B cell (primary cell): Measurements from ENCODE around the gene PPIAL4G. TPM values are rescaled to one million over a fixed set of nuclear protein-coding genes. Genes with fewer than 3 reads are reported as not detected.
"Not testable (repeated sequence)": the region's sequence is repeated elsewhere in the genome, so short reads cannot be mapped to it uniquely, and the experiment has no call there.

Experiments
- ATAC-seq: fragments of 200-7000 bp; cut with Tn5 transposase; one replicate; pipeline ENCODE4 v1.10.0; 2021; ENCODE audit warnings: low read depth, mild to moderate bottlenecking, moderate number of reproducible peaks, moderate library complexity
- CTCF ChIA-PET: fragments of 350-600 bp; sonication (Branson Sonifier 250); formaldehyde crosslinking; loops from one replicate; lab custom pipeline; 2021; ENCODE audit warnings: antibody characterized with exemption, inconsistent platforms; lab: Charles Lee
- POLR2A ChIA-PET: fragments of 350-600 bp; sonication (Branson Sonifier 250); formaldehyde crosslinking; loops from one replicate; lab custom pipeline; 2021; ENCODE audit warnings: antibody characterized with exemption; lab: Charles Lee
- DNase-seq: peaks from one replicate; pipeline ENCODE4 v3.0.0; 2013
- H2AFZ ChIP-seq: 2 replicates; pipeline ENCODE4 v1.6.1; 2012; ENCODE audit warnings: mild to moderate bottlenecking, low read depth, low read length; ENCODE audit not compliant: insufficient read depth, poor library complexity, severe bottlenecking
- H3K27ac ChIP-seq, 2 donors: 1 replicate in 1 of 2; 2 replicates in 1 of 2; pipeline ENCODE4 v1.5.1; 2012 to 2013; ENCODE audit warnings: low read length in 2 of 2, mild to moderate bottlenecking in 2 of 2, moderate library complexity in 1 of 2
- H3K27me3 ChIP-seq, 4 experiments: fragments of 200-600 bp in 1 of 4; sonication (generic) in 1 of 4; replicated peaks in 1 of 4; 1 replicate in 2 of 4; 2 replicates in 2 of 4; pipeline versions ENCODE4 v1.6.1 to v1.7.0; 2013 to 2016; ENCODE audit warnings: low read length in 3 of 4, mild to moderate bottlenecking in 2 of 4, mixed read lengths in 1 of 4, moderate library complexity in 1 of 4; ENCODE audit not compliant: insufficient read depth in 4 of 4, control insufficient read depth in 3 of 4; ENCODE audit errors: control extremely low read depth in 1 of 4
- H3K36me3 ChIP-seq, 2 experiments: replicated peaks in 1 of 2; 1 replicate in 1 of 2; 2 replicates in 1 of 2; pipeline versions ENCODE4 v1.6.1 to v1.7.1; 2013; ENCODE audit warnings: low read length in 1 of 2; ENCODE audit not compliant: insufficient read depth in 2 of 2, control insufficient read depth in 1 of 2; ENCODE audit errors: control extremely low read depth in 1 of 2, extremely low read depth in 1 of 2
- H3K4me1 ChIP-seq, 2 donors: fragments of 200-600 bp in 1 of 2; sonication (generic) in 1 of 2; 1 replicate in 1 of 2; 2 replicates in 1 of 2; pipeline versions ENCODE4 v1.5.1 to v1.6.1; 2013 to 2017; ENCODE audit warnings: low read length in 2 of 2; ENCODE audit not compliant: control insufficient read depth in 2 of 2, insufficient read depth in 2 of 2
- H3K4me2 ChIP-seq: replicated peaks from 2 replicates; pipeline ENCODE3; 2012; ENCODE audit warnings: mild to moderate bottlenecking, low read depth, low read length; ENCODE audit not compliant: poor library complexity, severe bottlenecking
- H3K4me3 ChIP-seq, 5 experiments: fragments of 200-600 bp in 1 of 5; sonication (generic) in 1 of 5; 1 replicate in 3 of 5; 2 replicates in 2 of 5; pipeline versions ENCODE4 v1.5.1 to v1.7.0; 2011 to 2016; ENCODE audit warnings: low read length in 4 of 5, mild to moderate bottlenecking in 4 of 5, low read depth in 2 of 5, control low read depth in 1 of 5, moderate library complexity in 1 of 5; ENCODE audit not compliant: insufficient read depth in 1 of 5; ENCODE audit errors: control extremely low read depth in 1 of 5, extremely low read depth in 1 of 5
- H3K79me2 ChIP-seq: fragments of 200-600 bp; sonication (generic); one replicate; pipeline ENCODE4 v1.6.0; 2016; ENCODE audit warnings: low read length; ENCODE audit not compliant: control insufficient read depth, insufficient read depth
- H3K9ac ChIP-seq: fragments of 200-600 bp; sonication (generic); 2 replicates; pipeline ENCODE4 v1.6.1; 2017; ENCODE audit warnings: mild to moderate bottlenecking, low read length, moderate library complexity
- H3K9me3 ChIP-seq, 3 donors: one replicate each; pipeline versions ENCODE4 v1.6.1 to v1.7.1; 2013; ENCODE audit warnings: low read length in 2 of 3; ENCODE audit not compliant: control insufficient read depth in 2 of 3, insufficient read depth in 1 of 3; ENCODE audit errors: control extremely low read depth in 1 of 3
- H4K20me1 ChIP-seq: 2 replicates; pipeline ENCODE4 v1.6.0; 2012; ENCODE audit warnings: mild to moderate bottlenecking, low read length; ENCODE audit not compliant: insufficient read depth, control insufficient read depth, poor library complexity, severe bottlenecking
- H3K27ac Mint-ChIP-seq: one replicate; pipeline ENCODE4 v1.8.0; 2021; ENCODE audit warnings: mixed read lengths
- H3K27me3 Mint-ChIP-seq: one replicate; pipeline ENCODE4 v1.8.0; 2021; ENCODE audit warnings: mixed read lengths
- H3K4me1 Mint-ChIP-seq: one replicate; pipeline ENCODE4 v1.8.0; 2021; ENCODE audit warnings: mixed read lengths
- H3K4me3 Mint-ChIP-seq: one replicate; pipeline ENCODE4 v1.8.0; 2021; ENCODE audit warnings: mixed read lengths
- H3K9me3 Mint-ChIP-seq: one replicate; pipeline ENCODE4 v1.8.0; 2022; ENCODE audit warnings: mixed read lengths; ENCODE audit not compliant: insufficient read depth
- CTCF ChIP-seq: fragments of 200-600 bp; IDR thresholded peaks from one replicate; pipeline ENCODE4 v1.8.0; 2022; ENCODE audit warnings: antibody characterized with exemption, mild to moderate bottlenecking
- EZH2 ChIP-seq: IDR thresholded peaks from 2 replicates; pipeline ENCODE4 v1.6.1; 2012; ENCODE audit warnings: borderline replicate concordance, low read depth, mild to moderate bottlenecking, moderate library complexity, low read length; ENCODE audit not compliant: insufficient read depth, poor library complexity, severe bottlenecking
- WGBS: methylation state at CpG from one replicate; pipeline ENCODE4 v1.1.5; 2013; ENCODE audit warnings: missing lambda C conversion rate; ENCODE audit not compliant: insufficient coverage; 5-methylcytosine and 5-hydroxymethylcytosine counted together
- intact Hi-C: fragments of 100-400 bp; cut with micrococcal nuclease; formaldehyde crosslinking; loops from one replicate; pipeline ENCODE4 v1.10.0; 2022
- polyA plus RNA-seq: library from polyadenylated mRNA; depleted of rRNA; stranded (reverse); fragments of >200 nt; gene quantifications from 2 replicates; pipeline ENCODE4 v1.2.3, GENCODE V29; 2012
- total RNA-seq, 2 donors: library from RNA; stranded (reverse); fragments of 120-200 nt in 1 of 2; gene quantifications; 1 replicate in 1 of 2; 2 replicates in 1 of 2; pipeline versions ENCODE4 v1.2.3 to v1.2.4, GENCODE V29; 2013 to 2022

Gene PPIAL4G
- total and polyA plus RNA-seq, 2 donors (not counting 1 experiment from before 2014, with no cell fraction given) = 0.03 to 1.4 TPM

GRCh38 chr1:148435406-148435805, 47.7 kb downstream of the PPIAL4G start:
- no peaks in the 10 kb centered on the region for H3K27me3 Mint-ChIP-seq
- DNase-seq (no peak), ATAC-seq (no peak)
- Histone ChIP-seq H3K79me2 (peaks cover 8% of the 10 kb centered on the region), H3K27ac (no peak overlapping the region), H3K4me3 (no peak overlapping the region), H3K4me1 (no peaks in the 10 kb centered on the region), H4K20me1 (no peaks in the 10 kb centered on the region), H3K27me3 (no peaks in the 10 kb centered on the region), H3K4me2 (no peak overlapping the region), H3K9me3 (no peaks in the 10 kb centered on the region), H2AFZ (no peak overlapping the region), H3K9ac (no peak overlapping the region), H3K36me3 (peaks cover 0 to 10% of the 10 kb centered on the region in 2 experiments)
- POLR2A ChIA-PET = no interaction called here
- peaks cover 9% of the 10 kb centered on the region for H3K4me1 Mint-ChIP-seq
- H3K27ac Mint-ChIP-seq = no peak overlapping the region
- TF ChIP-seq CTCF (no peak), EZH2 (no peak)
- CTCF ChIA-PET = no interaction called here
- WGBS = 100% methylated on average over 2 of the region's 4 CpGs
- no peak overlapping the region for H3K4me3 Mint-ChIP-seq
- H3K9me3 Mint-ChIP-seq = no peaks in the 10 kb centered on the region
- intact Hi-C loops = no loop called here

GRCh38 chr1:148434832-148435231, 48.3 kb downstream of the PPIAL4G start:
- Histone ChIP-seq H3K4me2 (no peak overlapping the region), H3K9ac (no peak overlapping the region), H4K20me1 (no peaks in the 10 kb centered on the region), H3K4me3 (no peak overlapping the region), H3K9me3 (no peaks in the 10 kb centered on the region), H3K27ac (no peak overlapping the region), H2AFZ (no peak overlapping the region), H3K27me3 (no peaks in the 10 kb centered on the region), H3K79me2 (peaks cover 8% of the 10 kb centered on the region), H3K4me1 (no peaks in the 10 kb centered on the region), H3K36me3 (peaks cover 0 to 10% of the 10 kb centered on the region in 2 experiments)
- ChIA-PET CTCF (no interaction called here), POLR2A (no interaction called here)
- Mint-ChIP-seq H3K4me3 (no peak overlapping the region), H3K9me3 (no peaks in the 10 kb centered on the region), H3K27ac (no peak overlapping the region), H3K4me1 (peaks cover 7% of the 10 kb centered on the region), H3K27me3 (no peaks in the 10 kb centered on the region)
- DNase-seq = no peak
- no peak for TF ChIP-seq CTCF
- no peak for TF ChIP-seq EZH2
- intact Hi-C loops = no loop called here
- no peak for ATAC-seq
- 99% methylated on average over 27 of the region's 28 CpGs for WGBS

GRCh38 chr1:148432916-148433317, 50.2 kb downstream of the PPIAL4G start:
- POLR2A ChIA-PET, H2AFZ ChIP-seq, H3K79me2 ChIP-seq, H3K9ac ChIP-seq, H3K4me3 ChIP-seq, H3K27me3 ChIP-seq, H4K20me1 ChIP-seq, H3K27me3 Mint-ChIP-seq, H3K4me3 Mint-ChIP-seq, CTCF ChIA-PET, intact Hi-C loops, H3K9me3 Mint-ChIP-seq, DNase-seq, H3K4me2 ChIP-seq, H3K27ac ChIP-seq, H3K27ac Mint-ChIP-seq, H3K4me1 Mint-ChIP-seq, ATAC-seq, H3K9me3 ChIP-seq, H3K4me1 ChIP-seq: not testable (repeated sequence)
- 100% methylated on average over 1 of the region's 1 CpG for WGBS
- peaks cover 0 to 15% of the 10 kb centered on the region in 2 experiments for H3K36me3 ChIP-seq
